Stimulated activated CD8-positive, alpha-beta memory T cell treated with anti-CD3 and anti-CD28 coated beads, Interleukin-7, amount 100 ng/mL, for 48 hours (primary cell): ENCODE measurements around the gene MYO7B.

ENCODE experiments used
- DNase-seq, 2 donors: peaks; one replicate each; pipeline ENCODE4 v3.0.0-alpha.2; 2020; ENCODE audit warnings: low read depth in 1 of 2; ENCODE audit errors: extremely low read depth in 1 of 2

Gene MYO7B

DNA sequence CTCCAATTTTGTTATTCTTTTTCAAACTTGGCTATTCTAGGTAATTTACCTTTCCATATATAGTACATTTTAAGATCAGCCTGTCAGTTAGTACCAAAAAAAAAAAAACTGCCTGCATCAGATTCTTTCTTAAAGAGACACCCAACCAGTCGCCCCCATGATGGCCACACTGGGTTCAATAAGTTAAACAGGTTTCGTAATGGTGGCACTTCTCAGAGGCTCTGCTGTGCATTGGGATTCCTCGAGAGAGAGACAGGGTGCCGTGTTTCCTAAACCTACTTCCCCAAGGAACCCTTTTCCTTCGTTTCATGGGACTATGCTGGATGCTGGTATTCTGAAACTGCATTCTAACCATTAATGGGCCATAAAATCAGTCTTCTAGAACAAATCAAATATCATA is 37.4 kb downstream of the MYO7B start:
- DNase-seq = no peak

- DNase-seq = no peak
Measured at GRCh38 chr2:127573298-127573697, 37.8 kb downstream of the MYO7B start.

DNA sequence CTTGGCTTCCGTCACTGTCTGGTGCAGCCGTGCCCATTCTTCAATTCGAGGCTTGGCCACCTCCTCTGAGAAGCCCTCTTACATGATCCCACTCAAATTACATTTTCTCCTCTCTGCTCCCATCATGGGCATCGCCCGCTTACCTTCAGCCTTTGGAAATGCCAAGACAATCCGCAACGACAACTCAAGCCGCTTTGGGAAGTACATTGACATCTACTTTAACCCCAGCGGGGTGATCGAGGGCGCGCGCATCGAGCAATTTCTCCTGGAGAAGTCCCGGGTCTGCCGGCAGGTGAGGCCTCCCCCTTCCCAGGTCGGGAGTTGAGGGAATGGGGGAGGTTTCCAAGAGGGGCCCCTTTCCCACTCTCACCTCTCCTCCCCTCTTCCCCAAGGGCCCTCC is 38.3 kb downstream of the MYO7B start:
- no peak for DNase-seq

GRCh38 chr2:127574656-127575055 is 39.2 kb downstream of the MYO7B start:
- DNase-seq = no peak

DNA sequence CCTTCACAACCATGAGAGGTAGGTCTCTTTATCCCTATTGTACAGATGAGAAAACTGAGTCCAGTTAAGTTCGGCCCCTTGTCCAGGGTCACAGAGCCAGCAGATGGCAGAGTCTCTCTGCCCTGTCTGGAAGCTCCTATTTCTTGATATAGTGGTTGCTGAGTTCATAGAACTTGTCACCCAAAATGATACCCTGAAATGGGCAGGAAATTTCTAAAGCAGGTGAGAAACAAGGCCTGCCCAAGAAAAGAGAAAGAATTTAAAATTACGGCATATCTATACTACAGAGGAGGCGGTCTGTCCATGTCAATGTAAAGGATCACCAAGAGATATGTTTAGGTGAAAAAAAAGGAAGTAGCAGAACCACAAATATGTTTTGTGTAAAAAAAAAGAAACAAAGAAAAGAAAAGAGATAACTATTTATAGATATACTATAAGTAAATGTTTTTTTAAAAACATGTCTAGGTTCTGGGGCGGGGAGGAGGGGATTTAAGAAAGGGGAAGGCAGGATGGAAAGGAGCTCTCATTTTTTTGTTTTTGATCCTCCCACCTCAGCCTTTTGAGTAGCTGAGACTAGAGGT is 39.8 kb downstream of the MYO7B start:
- no peak for DNase-seq

- no peak for DNase-seq
Measured at GRCh38 chr2:127575941-127576432, 40.5 kb downstream of the MYO7B start.

GRCh38 chr2:127576433-127577207 is 41.1 kb downstream of the MYO7B start:
- no peak for DNase-seq

DNA sequence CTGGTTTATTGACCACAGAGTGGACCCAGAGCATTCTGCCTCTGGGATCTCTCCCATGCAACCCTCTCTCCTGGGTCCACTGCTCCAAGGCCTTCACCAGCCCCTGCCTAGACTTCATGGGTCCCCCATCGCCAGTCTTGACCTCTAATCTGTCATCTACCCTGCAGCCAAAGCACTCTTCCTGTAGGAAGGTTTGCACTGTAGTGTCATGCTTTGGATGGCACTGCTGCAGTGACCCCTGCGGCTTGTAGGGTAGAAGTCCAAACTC is 41.7 kb downstream of the MYO7B start:
- no peak for DNase-seq

DNA sequence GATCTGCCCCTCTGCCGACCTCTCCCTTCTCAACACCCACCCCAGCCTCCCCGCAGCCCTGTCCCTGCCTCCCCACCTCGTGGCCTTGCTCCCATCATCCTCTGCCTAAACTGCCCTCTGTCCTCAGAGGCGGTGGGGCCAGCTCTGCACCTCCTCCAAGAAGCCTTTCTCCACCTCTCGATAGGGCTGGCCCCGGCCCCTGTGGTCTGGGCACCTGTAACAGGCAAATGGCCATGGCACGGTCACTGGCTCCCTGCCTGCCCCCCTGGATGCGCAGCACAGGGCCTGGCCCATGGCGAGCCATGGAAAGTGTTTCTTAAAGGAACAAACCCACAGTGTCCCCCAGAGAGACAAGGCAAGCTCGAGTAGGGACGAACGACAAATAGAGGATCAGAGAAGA is 42.0 kb downstream of the MYO7B start:
- DNase-seq = no peak

GRCh38 chr2:127577973-127578372 is 42.5 kb downstream of the MYO7B start:
- DNase-seq = no peak

DNA sequence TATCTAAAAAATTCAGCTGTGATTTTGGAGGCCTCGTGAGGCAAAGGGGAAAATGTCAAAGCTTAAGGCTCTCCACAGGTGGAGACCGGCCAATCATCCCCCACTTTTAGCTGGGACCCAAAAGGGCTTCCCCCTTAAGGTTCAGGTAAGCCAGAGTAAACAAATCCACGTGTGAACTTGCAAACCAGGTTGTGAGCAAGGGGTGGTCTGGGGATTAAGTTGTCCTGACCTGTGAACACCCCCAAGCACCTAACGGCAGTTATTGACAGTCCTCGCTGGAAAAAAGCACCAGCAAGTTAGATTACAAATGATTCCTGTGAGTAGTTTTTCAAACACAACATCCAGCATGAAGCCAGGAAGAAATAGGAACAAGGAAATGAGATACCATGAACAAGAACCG is 42.9 kb downstream of the MYO7B start:
- no peak for DNase-seq

GRCh38 chr2:127579231-127579630 is 43.7 kb downstream of the MYO7B start:
- no peak for DNase-seq

DNA sequence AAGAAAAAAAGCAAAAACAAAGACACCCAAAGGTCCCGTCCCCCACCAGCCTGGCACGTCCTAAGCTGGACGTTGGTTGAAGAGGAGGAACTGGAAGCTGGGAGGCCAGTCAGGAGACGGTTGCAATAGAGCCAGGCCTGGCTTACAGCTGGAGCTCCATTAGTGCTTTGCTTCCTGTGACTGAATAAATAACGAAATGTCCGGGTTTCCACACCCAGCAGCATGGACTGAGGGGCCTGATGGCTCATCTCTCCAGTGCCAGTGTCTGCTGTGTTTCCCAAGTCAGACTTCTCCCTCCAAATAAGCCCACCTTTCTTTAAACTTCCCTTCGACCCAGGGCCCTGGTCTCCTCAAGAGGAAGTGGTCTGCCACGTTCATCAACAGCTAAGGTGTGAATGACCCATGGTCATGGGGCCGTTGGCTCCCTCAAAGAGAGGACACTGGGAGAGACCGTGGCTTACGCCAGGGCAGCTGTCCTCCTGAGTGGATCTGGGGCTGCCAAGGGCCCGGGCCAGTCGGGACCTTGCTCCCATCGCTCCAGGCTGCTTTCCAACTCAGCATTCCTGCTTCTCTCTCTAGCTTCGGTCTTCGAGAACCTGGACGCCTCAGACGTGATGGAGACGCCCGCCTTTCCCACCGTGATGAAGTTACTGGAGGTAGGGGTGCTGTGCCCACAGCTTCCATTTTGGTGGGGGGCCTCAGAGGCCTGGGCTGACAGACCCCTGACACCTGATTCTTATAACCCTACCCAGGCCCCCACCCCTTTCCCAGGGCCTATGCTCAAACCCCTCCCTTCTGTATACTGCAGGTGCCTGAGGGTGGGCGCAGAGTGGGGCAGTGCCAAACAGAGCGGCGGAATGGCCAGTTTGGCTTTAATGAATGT is 44.9 kb downstream of the MYO7B start:
- no peak for DNase-seq

DNA sequence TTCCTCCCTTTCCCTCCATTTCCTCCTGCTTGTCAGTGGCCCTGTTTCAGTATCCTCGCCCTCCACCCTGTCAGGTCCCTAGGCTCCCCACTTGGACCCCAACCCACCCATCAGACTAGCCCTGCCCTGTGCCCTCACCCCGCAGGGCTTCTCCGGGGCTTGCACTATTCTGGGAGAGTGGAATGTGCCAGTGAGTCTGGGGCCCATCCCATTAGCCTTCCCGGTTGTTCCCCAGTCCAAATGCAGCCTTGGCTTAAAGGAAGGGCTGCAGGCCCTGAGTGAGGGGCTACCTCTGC is 45.5 kb downstream of the MYO7B start:
- no peak for DNase-seq

DNA sequence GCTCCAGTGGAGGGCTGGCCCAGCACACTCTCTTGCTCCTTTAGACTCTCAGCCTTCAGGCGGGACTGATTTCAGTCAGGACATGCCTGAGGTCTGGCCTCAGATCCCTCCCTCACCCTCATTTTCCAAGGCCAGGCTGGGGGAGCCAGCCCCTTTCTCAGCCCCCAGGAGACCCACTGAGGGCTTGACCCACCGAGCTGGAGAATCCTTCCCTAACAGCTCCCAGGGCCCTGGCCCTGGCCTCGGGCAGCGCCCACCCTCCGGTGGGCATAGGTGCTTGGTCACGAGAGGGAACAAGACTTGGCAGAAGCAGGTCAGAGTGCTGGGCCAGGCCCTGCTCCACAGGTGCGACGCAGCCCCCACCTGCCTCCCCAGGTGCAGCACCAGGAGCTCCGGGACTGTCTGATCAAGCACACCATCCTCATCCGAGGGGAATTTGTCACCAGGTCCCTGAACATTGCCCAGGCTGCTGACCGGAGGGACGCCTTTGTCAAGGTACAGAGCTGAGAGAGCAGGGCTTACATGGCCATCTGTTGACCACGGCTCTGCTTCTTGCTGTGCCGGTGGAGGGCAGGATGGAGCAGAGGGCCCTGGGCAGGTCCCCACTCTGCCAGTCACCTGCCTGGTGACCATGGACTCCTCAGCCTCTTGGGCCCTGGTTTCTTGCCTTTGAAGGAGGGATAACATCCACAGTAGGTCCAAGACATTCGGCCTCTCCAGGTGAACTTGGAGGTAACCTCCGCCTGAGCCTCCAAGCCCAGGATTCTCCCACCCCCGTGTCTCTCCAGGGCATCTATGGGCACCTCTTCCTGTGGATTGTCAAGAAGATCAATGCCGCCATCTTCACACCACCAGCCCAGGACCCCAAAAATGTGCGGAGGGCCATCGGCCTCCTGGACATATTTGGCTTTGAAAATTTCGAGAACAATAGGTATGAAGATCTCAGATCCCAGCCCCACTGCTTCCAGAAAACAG is 46.3 kb downstream of the MYO7B start:
- no peak for DNase-seq

DNA sequence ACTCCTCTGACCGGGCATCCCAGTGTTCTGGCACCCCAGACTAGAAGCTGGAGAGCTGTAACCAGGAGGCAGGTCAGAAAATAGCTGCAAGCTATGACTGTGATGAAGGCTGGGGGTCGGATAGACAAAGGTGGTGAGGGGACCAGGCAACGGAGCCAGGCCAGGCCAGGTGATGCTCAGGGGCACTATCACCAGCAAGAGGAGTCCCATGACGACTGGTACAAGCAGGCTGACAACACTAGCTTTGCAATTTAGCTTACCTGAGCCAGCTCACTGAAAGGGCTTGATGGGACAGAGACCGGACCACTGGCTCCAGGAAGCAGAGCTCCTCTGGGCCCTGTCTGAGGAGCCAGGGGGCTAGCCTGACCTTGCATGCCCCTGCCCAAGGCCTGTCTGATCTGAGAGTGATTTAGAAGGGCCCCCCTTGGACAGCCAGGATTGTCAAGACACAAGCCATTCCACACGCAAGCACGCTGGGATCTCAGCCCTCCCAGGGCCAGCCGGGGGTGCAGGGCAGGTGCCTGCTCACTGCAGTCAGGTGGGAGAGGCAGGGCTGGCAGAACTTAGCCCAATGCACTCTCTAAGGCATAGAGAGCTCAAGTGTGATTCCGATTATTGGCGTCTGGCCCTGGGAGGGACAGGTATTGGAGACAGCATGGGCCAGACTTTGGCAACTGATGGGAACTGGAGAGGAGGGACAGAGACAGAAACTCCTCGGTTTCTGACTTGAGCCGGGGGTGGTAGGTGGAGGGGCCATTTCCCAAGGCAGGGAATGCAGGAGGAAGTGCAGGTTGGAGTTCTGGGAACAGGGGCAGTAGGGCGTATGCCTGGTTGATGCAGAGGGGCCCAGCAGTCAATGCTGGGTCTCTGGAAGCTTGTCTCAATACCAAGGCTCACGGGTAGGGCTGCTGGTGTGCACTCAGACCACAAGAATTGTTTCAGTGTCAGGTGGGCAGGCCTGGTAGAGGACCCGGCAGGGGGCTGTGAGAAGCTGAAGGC is 47.7 kb downstream of the MYO7B start:
- DNase-seq = no peak

GRCh38 chr2:127584047-127584446 is 48.6 kb downstream of the MYO7B start:
- DNase-seq = no peak

- no peak for DNase-seq
Measured at GRCh38 chr2:127584516-127585033, 49.1 kb downstream of the MYO7B start.

- no peak for DNase-seq
Measured at GRCh38 chr2:127585270-127585807, 49.9 kb downstream of the MYO7B start.
